Muscle layer of duodenum (tissue), 2 donors: ENCODE measurements around the gene MCF2L2.
"Not testable (repeated sequence)": the region's sequence is repeated elsewhere in the genome, so short reads cannot be mapped to it uniquely, and the experiment has no call there.

Source experiments
- H3K27ac ChIP-seq: one replicate; pipeline ENCODE4 v1.7.0; 2013; ENCODE audit warnings: mild to moderate bottlenecking, low read length
- H3K27me3 ChIP-seq: one replicate; pipeline ENCODE4 v1.7.0; 2013; ENCODE audit warnings: low read depth, mild to moderate bottlenecking, control low read depth, low read length
- H3K36me3 ChIP-seq, 2 donors: one replicate each; pipeline ENCODE4 v1.7.0; 2013; ENCODE audit warnings: low read length in 2 of 2, control low read depth in 1 of 2, mild to moderate bottlenecking in 1 of 2; ENCODE audit not compliant: insufficient read depth in 2 of 2, control insufficient read depth in 1 of 2
- H3K4me1 ChIP-seq, 2 donors: one replicate each; pipeline ENCODE4 v1.7.0; 2013; ENCODE audit warnings: low read length in 2 of 2, mild to moderate bottlenecking in 2 of 2, control low read depth in 1 of 2, moderate library complexity in 1 of 2; ENCODE audit not compliant: insufficient read depth in 2 of 2, control insufficient read depth in 1 of 2
- H3K4me3 ChIP-seq, 2 donors: one replicate each; pipeline ENCODE4 v1.7.0; 2013; ENCODE audit warnings: low read length in 2 of 2, low read depth in 1 of 2, mild to moderate bottlenecking in 1 of 2
- H3K9me3 ChIP-seq, 2 donors: one replicate each; pipeline ENCODE4 v1.7.0; 2013; ENCODE audit warnings: low read length in 2 of 2, control low read depth in 1 of 2, mild to moderate bottlenecking in 1 of 2; ENCODE audit not compliant: control insufficient read depth in 1 of 2
- donor health status: healthy.

The MCF2L2 gene

GRCh38 chr3:183179550-183179908 lies 248.9 kb downstream of the MCF2L2 start:
- H3K4me3 ChIP-seq = peak overlapping the region; percentile 48 to 74
- not testable (repeated sequence) for H3K27ac ChIP-seq, H3K9me3 ChIP-seq, H3K36me3 ChIP-seq
- peaks cover 17% of the 10 kb centered on the region for H3K27me3 ChIP-seq
- peaks cover 0 to 12% of the 10 kb centered on the region in 2 donors for H3K4me1 ChIP-seq

GRCh38 chr3:183178833-183179549 lies 249.4 kb downstream of the MCF2L2 start:
- no peaks in the 10 kb centered on the region for H3K36me3 ChIP-seq
- H3K4me3 ChIP-seq = peak overlapping the region; percentile 48 to 74
- H3K4me1 ChIP-seq = peaks cover 0 to 12% of the 10 kb centered on the region in 2 donors
- no peaks in the 10 kb centered on the region for H3K9me3 ChIP-seq
- peaks cover 17% of the 10 kb centered on the region for H3K27me3 ChIP-seq
- H3K27ac ChIP-seq = no peak overlapping the region

GRCh38 chr3:183178512-183178832 lies 249.9 kb downstream of the MCF2L2 start:
- Histone ChIP-seq H3K27me3 (peaks cover 17% of the 10 kb centered on the region), H3K4me1 (peaks cover 0 to 12% of the 10 kb centered on the region in 2 donors), H3K27ac (no peak overlapping the region), H3K9me3 (no peaks in the 10 kb centered on the region), H3K36me3 (no peaks in the 10 kb centered on the region), H3K4me3 (peak overlapping the region; percentile 48 to 74)

- H3K27me3 ChIP-seq = peaks cover 10% of the 10 kb centered on the region
- H3K9me3 ChIP-seq = no peaks in the 10 kb centered on the region
- no peaks in the 10 kb centered on the region for H3K4me1 ChIP-seq
- no peaks in the 10 kb centered on the region for H3K36me3 ChIP-seq
- no peak overlapping the region for H3K27ac ChIP-seq
- H3K4me3 ChIP-seq = no peak overlapping the region
These were observed 256.3 kb downstream of the MCF2L2 start for GRCh38 chr3:183172051-183172639.

GRCh38 chr3:183167975-183168374 lies 260.4 kb downstream of the MCF2L2 start:
- H3K27ac ChIP-seq, H3K27me3 ChIP-seq, H3K36me3 ChIP-seq, H3K4me3 ChIP-seq, H3K9me3 ChIP-seq, H3K4me1 ChIP-seq: not testable (repeated sequence)

- Histone ChIP-seq H3K4me3 (no peak overlapping the region), H3K36me3 (no peaks in the 10 kb centered on the region), H3K9me3 (no peaks in the 10 kb centered on the region), H3K27ac (no peak overlapping the region), H3K27me3 (no peaks in the 10 kb centered on the region), H3K4me1 (peaks cover 0 to 7% of the 10 kb centered on the region in 2 donors)
These were observed 264.9 kb downstream of the MCF2L2 start for GRCh38 chr3:183163563-183163962.

GRCh38 chr3:183161552-183162336 lies 266.7 kb downstream of the MCF2L2 start:
- H3K27me3 ChIP-seq = no peaks in the 10 kb centered on the region
- H3K36me3 ChIP-seq = no peaks in the 10 kb centered on the region
- H3K4me3 ChIP-seq = peak overlapping the region; percentile 66 to 84
- no peak overlapping the region for H3K27ac ChIP-seq
- H3K4me1 ChIP-seq = peaks cover 0 to 7% of the 10 kb centered on the region in 2 donors
- no peaks in the 10 kb centered on the region for H3K9me3 ChIP-seq

- Histone ChIP-seq H3K4me3 (no peak overlapping the region), H3K27ac (no peak overlapping the region), H3K27me3 (no peaks in the 10 kb centered on the region), H3K9me3 (no peaks in the 10 kb centered on the region), H3K4me1 (peaks cover 0 to 7% of the 10 kb centered on the region in 2 donors), H3K36me3 (no peaks in the 10 kb centered on the region)
These were observed 267.8 kb downstream of the MCF2L2 start for GRCh38 chr3:183160616-183161015.

GRCh38 chr3:183159333-183159732 lies 269.1 kb downstream of the MCF2L2 start:
- Histone ChIP-seq H3K27ac (no peak overlapping the region), H3K4me3 (no peak overlapping the region), H3K36me3 (no peaks in the 10 kb centered on the region), H3K27me3 (no peaks in the 10 kb centered on the region), H3K9me3 (no peaks in the 10 kb centered on the region), H3K4me1 (peaks cover 0 to 7% of the 10 kb centered on the region in 2 donors)

- Histone ChIP-seq H3K27me3 (no peaks in the 10 kb centered on the region), H3K27ac (no peak overlapping the region), H3K4me1 (peaks cover 0 to 7% of the 10 kb centered on the region in 2 donors), H3K4me3 (no peak overlapping the region), H3K9me3 (no peaks in the 10 kb centered on the region), H3K36me3 (no peaks in the 10 kb centered on the region)
These were observed 269.8 kb downstream of the MCF2L2 start for GRCh38 chr3:183158551-183159006.

GRCh38 chr3:183158113-183158512 lies 270.3 kb downstream of the MCF2L2 start:
- H3K4me1 ChIP-seq = peaks cover 0 to 7% of the 10 kb centered on the region in 2 donors
- H3K27ac ChIP-seq = no peak overlapping the region
- H3K9me3 ChIP-seq = no peaks in the 10 kb centered on the region
- H3K36me3 ChIP-seq = no peaks in the 10 kb centered on the region
- no peak overlapping the region for H3K4me3 ChIP-seq
- no peaks in the 10 kb centered on the region for H3K27me3 ChIP-seq
